ENCODE data around the gene CH25H. TPM values are rescaled to one million over a fixed set of nuclear protein-coding genes. Genes with fewer than 3 reads are reported as not detected.
A peak's percentile ranks its signal among the peaks of the same experiment; 100 is the strongest.
"Not testable (repeated sequence)": the region's sequence is repeated elsewhere in the genome, so short reads cannot be mapped to it uniquely, and the experiment has no call there.

CH25H gene
- total and polyA plus RNA-seq, 7 donors: 0.60 to 6.7 (median 2.1) TPM; not detected in 2

DNA sequence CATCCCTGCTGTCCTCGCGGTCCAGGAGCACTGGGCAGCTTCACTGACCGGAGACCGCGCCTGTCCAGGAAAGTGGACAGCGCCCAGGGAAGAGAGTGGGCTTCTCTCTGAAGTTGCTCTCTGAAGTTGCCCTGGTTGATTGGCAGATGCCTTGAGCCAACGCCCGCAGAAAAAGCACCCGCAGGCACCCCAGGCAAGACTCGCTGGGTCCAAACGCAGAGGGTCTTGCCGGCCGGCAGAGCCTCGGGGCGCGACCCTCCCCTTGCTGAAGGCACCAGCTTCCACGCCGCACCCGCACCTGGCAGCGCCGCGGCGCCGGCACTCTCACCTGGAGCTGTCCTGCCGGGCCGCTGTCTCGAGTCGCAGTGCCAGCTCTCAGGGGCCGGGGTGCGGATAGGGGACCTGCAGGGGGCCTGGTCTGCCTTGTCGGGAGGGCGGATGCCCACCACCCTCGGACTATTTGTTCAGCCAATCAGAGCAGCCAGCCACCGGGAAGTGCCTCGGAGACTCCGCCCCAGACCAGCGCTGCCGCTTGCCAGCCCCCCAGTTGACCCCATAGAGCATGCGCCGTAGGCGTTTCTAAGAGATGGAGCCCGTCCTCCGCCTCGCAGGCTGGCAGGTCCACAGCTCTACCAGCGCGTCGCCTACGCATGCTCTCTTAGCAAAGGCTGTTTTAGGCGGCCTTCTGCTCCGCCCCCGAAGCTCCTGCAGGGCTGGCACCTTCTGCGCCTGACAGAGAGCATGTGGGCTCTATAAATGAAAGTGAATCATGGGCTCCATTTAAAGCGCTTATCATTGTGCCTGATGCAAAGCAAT lies 44.5 kb upstream of the CH25H start, which contains the start of gene LIPA:
LIPA (minus strand) TSS at position 367 of the 816 bp plus-strand sequence. CDS start 4,127 bp downstream, outside the sequence.
- Histone ChIP-seq H3K36me3 (no peaks in the 10 kb centered on the region), H3K9me3 (no peaks in the 10 kb centered on the region), H3K4me1 (peaks cover 0 to 11% (median 8%) of the 10 kb centered on the region in 4 donors), H3K27ac (peak within 1 kb of the TSS; percentile 80 to 94 (median 86)), H3K4me3 (peak within 1 kb of the TSS; percentile 87 to 99 (median 92)), H3K27me3 (no peaks in the 10 kb centered on the region)
- intact Hi-C loops (cut with DNase I): loop anchor here (10.0 kb wide), 2 partner anchors 393 to 453 kb away; partner anchors contain the start of genes KIF20B and PANK1
- 0% methylated on average over 53 of the region's 53 CpGs for WGBS, 2 donors
- no peak for TF ChIP-seq POLR2A (IDR thresholded peaks at IDR 0.05)
- peak; percentile 32 to 71 (median 62) for TF ChIP-seq POLR2AphosphoS5 (IDR thresholded peaks at IDR 0.05)
- DNase-seq: peak; percentile 98

DNA sequence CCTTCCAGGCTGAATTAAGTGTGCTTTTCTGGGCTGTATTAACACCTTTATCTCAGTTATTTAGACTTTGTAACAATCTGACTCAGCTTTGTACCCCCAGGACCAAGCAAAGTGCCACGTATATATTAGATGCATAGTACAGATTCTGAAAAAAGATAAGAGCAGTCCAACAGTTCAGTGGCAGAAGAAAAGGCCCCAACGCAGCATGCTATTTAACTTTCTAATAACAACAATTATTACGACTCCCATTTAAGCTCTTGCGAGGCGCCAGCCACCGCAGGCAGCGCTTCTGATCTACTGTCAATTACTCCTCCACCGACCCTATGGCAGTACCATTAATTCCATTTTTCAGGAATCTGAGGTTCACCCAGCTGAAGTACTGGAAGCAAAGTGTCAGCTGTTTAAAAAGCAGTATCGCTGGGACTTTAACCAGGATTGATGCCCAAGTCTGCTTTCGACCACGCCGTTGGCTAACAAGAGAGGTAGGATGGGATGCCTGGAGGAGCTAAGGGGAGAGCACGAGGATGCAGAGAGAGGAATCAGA lies 43.8 kb upstream of the CH25H start:
- no peaks in the 10 kb centered on the region for H3K27me3 ChIP-seq
- H3K4me3 ChIP-seq: peak overlapping the region; percentile 87 to 99 (median 92)
- TF ChIP-seq POLR2A (IDR thresholded peaks at IDR 0.05) (no peak), EP300 (IDR thresholded peaks at IDR 0.05) (no peak), POLR2AphosphoS5 (IDR thresholded peaks at IDR 0.05) (no peak)
- TF ChIP-seq, protein P1, sequence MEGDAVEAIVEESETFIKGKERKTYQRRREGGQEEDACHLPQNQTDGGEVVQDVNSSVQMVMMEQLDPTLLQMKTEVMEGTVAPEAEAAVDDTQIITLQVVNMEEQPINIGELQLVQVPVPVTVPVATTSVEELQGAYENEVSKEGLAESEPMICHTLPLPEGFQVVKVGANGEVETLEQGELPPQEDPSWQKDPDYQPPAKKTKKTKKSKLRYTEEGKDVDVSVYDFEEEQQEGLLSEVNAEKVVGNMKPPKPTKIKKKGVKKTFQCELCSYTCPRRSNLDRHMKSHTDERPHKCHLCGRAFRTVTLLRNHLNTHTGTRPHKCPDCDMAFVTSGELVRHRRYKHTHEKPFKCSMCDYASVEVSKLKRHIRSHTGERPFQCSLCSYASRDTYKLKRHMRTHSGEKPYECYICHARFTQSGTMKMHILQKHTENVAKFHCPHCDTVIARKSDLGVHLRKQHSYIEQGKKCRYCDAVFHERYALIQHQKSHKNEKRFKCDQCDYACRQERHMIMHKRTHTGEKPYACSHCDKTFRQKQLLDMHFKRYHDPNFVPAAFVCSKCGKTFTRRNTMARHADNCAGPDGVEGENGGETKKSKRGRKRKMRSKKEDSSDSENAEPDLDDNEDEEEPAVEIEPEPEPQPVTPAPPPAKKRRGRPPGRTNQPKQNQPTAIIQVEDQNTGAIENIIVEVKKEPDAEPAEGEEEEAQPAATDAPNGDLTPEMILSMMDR (IDR thresholded peaks at IDR 0.05): no peak
- no peaks in the 10 kb centered on the region for H3K9me3 ChIP-seq
- intact Hi-C loops (cut with DNase I): loop anchor here (10.0 kb wide), 2 partner anchors 394 to 454 kb away; partner anchors contain the start of genes KIF20B and PANK1
- H3K27ac ChIP-seq: peak overlapping the region; percentile 80 to 94 (median 86)
- H3K4me1 ChIP-seq: peaks cover 0 to 11% (median 8%) of the 10 kb centered on the region in 4 donors
- H3K36me3 ChIP-seq: no peaks in the 10 kb centered on the region
- DNase-seq: no peak
- WGBS, 2 donors: 17 to 26% methylated on average over 13 of the region's 13 CpGs

DNA sequence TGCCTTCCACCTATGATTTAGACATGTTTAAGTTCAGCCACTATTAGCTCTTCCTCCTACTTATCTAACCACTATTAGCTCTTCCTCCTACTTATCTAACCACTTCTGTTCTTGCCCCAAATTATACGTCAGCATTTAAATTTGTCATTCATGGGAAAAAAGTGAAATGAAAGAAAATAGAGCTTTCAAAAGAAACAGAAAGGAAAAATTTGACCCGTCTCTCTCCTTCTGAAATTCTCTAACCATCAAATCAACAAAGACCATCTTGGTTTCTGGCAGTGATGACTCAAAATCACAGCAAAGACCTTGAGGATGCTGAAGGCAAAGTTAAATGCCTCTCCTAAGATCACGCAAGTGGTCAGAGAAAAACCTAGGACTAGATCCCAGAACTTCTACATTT lies 41.9 kb upstream of the CH25H start:
- TF ChIP-seq EP300 (IDR thresholded peaks at IDR 0.05): no peak
- TF ChIP-seq POLR2AphosphoS5 (IDR thresholded peaks at IDR 0.05): no peak
- TF ChIP-seq POLR2A (IDR thresholded peaks at IDR 0.05): no peak
- TF ChIP-seq, protein P1 (IDR thresholded peaks at IDR 0.05): no peak
- Histone ChIP-seq H3K27me3 (no peaks in the 10 kb centered on the region), H3K27ac (no peak overlapping the region), H3K4me1 (peaks cover 0 to 11% (median 8%) of the 10 kb centered on the region in 4 donors), H3K9me3 (no peaks in the 10 kb centered on the region), H3K36me3 (peaks cover 0 to 5% (median 0%) of the 10 kb centered on the region in 4 donors), H3K4me3 (no peak overlapping the region)
- intact Hi-C loops (cut with DNase I): no loop called here
- 63 to 78% methylated on average over 3 of the region's 3 CpGs for WGBS, 2 donors
- no peak for DNase-seq

DNA sequence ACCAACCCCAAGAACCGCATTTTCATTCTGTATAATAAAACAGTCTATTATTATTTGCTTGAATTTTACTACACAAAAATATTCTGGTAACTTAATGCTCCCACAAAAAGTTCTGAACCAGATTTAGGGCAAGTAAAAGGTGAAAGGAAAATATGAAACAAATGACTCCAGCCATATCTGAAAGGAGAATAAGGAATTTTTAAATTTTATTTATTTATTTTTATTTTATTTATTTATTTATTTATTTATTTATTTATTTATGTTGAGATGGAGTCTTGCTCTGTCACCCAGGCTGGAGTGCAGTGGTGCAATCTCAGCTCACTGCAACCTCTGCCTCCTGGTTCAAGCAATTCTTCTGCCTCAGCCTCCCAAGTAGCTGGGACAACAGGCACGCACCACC lies 40.5 kb upstream of the CH25H start:
- H3K9me3 ChIP-seq; H3K4me3 ChIP-seq; DNase-seq; intact Hi-C loops (cut with DNase I); H3K27ac ChIP-seq; H3K27me3 ChIP-seq: not testable (repeated sequence)
- peaks cover 0 to 15% (median 3%) of the 10 kb centered on the region in 4 donors for H3K36me3 ChIP-seq
- H3K4me1 ChIP-seq: peaks cover 0 to 11% (median 8%) of the 10 kb centered on the region in 4 donors
- 95 to 96% methylated on average over 2 of the region's 2 CpGs for WGBS, 2 donors

DNA sequence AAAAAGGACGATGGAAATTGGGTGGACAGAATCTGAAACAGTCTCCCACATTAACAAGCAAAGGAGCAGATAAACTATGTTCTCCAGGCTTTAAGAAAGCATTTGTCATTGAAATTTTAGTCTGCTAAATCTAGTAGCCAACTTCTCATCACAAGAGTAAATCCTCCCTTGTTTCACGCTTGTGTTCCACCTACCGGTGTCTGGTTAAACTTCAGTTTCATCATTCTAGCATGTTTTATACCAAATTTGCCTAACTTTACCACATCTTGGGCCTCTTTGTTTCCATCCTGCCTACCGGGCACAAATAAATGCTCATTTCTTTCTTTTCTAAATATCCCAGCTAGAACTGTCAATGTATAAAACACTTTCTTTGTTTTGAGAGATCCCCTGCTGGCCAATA lies 38.7 kb upstream of the CH25H start:
- DNase-seq: no peak
- intact Hi-C loops (cut with DNase I): no loop called here

More for the DNA sequence above, 38.7 kb upstream of the CH25H start:
- Histone ChIP-seq H3K9me3 (no peaks in the 10 kb centered on the region), H3K27me3 (no peaks in the 10 kb centered on the region), H3K27ac (no peak overlapping the region), H3K4me3 (no peak overlapping the region), H3K4me1 (peaks cover 0 to 7% (median 4%) of the 10 kb centered on the region in 4 donors), H3K36me3 (peaks cover 0 to 18% (median 4%) of the 10 kb centered on the region in 4 donors)
- 65 to 73% methylated on average over 4 of the region's 4 CpGs for WGBS, 2 donors
- TF ChIP-seq POLR2AphosphoS5 (IDR thresholded peaks at IDR 0.05): no peak
- no peak for TF ChIP-seq EP300 (IDR thresholded peaks at IDR 0.05)
- TF ChIP-seq, protein P1 (IDR thresholded peaks at IDR 0.05): no peak
- TF ChIP-seq POLR2A (IDR thresholded peaks at IDR 0.05): no peak
